ENCODE data around the gene CCR2.
A peak's percentile ranks its signal among the peaks of the same experiment; 100 is the strongest.
"Not testable (repeated sequence)": the region's sequence is repeated elsewhere in the genome, so short reads cannot be mapped to it uniquely, and the experiment has no call there.

Gene CCR2

DNA sequence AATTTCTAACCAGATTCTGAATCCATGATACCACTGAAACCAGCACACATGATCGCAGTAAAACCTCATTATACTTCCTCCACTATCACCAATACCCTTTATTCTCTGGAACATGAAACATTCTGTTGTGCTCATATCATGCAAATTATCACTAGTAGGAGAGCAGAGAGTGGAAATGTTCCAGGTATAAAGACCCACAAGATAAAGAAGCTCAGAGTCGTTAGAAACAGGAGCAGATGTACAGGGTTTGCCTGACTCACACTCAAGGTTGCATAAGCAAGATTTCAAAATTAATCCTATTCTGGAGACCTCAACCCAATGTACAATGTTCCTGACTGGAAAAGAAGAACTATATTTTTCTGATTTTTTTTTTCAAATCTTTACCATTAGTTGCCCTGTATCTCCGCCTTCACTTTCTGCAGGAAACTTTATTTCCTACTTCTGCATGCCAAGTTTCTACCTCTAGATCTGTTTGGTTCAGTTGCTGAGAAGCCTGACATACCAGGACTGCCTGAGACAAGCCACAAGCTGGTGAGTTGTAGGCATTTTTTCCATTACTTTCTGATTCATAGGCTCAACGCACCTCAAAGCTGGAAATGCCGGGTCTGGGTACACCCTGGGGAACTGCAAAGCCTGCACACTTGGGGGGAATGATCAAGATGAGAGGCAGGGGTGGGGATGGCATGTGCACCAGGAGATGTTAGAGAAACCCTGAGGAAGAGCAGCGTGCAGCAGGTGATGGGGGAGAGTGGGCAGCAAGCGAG is at the start of gene CCR2:
Gene CCR2, plus strand, starts transcription at position 465 of the 764 bp plus-strand sequence. CDS start 3,417 bp downstream, outside the sequence.
- DNase-seq (ENCODE audit: insufficient read length, low spot score) = no peak
- FAIRE-seq = peak; percentile 83

DNA sequence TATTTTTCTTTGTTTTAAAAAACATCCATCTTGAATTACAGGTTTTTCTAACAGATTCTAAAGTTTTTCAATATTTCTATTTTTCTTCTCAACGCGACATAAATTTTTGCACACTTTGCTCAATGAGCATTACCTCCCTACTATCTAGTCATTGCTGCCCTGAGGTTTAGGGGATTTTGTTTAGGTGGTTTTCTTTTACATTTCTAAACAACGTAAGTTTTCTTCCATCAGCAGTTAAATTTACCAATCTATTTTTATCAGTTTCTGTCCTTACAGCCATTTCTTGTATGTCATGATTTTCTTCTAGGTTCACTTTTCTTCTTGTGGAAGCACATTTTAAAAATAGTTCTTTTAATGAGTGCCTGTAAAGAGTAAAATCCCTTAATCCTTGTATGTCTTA is 49.2 kb upstream of the CCR2 start:
- DNase-seq (ENCODE audit: insufficient read length, low spot score) (no peak), FAIRE-seq (no peak)

DNA sequence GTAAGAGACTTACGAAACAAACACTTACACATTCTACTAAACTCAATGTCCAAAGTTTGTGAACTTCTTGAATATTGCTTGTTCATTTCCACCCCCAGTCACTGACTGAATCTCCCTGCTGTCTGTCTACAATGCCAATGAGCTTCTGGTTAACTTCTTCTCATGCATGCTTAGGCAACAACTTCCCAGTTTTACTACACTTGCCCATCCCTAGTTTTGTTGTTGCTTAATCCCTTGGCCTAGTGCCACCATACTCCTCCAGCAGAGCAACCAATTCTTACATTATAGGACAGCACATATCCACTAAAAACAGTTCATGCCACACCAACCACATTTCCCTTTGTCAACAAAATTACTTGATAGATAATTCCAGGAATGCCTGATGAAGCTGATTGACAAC is 40.9 kb upstream of the CCR2 start:
- FAIRE-seq (no peak), DNase-seq (ENCODE audit: insufficient read length, low spot score) (no peak)

DNA sequence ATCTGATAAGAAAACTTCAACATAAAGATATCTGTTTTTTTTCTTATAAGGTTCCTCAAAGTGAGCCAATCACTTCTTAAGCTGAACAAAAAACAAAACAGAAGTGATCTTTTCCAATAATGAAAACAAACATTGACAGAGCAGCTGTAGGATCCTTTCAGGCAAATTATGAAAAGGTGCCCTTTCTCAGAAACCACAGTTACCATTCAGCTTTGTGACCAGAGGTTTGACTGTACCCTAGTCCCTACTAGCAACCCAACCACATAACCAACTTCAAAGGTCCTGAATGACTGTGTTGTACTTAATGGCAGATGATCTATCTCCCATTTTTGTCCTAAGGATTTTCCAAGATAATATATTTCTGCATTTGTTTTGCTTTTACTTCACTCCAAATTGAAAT is 39.4 kb upstream of the CCR2 start:
- DNase-seq (ENCODE audit: insufficient read length, low spot score) = peak; percentile 31
- peak; percentile 44 for FAIRE-seq

GRCh38 chr3:46316206-46316605 is 37.7 kb upstream of the CCR2 start:
- FAIRE-seq = no peak
- DNase-seq (ENCODE audit: insufficient read length, low spot score) = no peak

GRCh38 chr3:46318207-46318927 is 35.5 kb upstream of the CCR2 start:
- FAIRE-seq (no peak), DNase-seq (ENCODE audit: insufficient read length, low spot score) (no peak)

- peak; percentile 96 for FAIRE-seq
Observed at GRCh38 chr3:46321461-46322104, 32.3 kb upstream of the CCR2 start.

GRCh38 chr3:46324036-46324435 is 29.9 kb upstream of the CCR2 start:
- no peak for DNase-seq (ENCODE audit: insufficient read length, low spot score)

More at GRCh38 chr3:46321461-46322104, 32.3 kb upstream of the CCR2 start:
- DNase-seq (ENCODE audit: insufficient read length, low spot score) = no peak

GRCh38 chr3:46325645-46326300 is 28.1 kb upstream of the CCR2 start:
- no peak for FAIRE-seq

More at GRCh38 chr3:46324036-46324435, 29.9 kb upstream of the CCR2 start:
- FAIRE-seq = peak; percentile 47

DNA sequence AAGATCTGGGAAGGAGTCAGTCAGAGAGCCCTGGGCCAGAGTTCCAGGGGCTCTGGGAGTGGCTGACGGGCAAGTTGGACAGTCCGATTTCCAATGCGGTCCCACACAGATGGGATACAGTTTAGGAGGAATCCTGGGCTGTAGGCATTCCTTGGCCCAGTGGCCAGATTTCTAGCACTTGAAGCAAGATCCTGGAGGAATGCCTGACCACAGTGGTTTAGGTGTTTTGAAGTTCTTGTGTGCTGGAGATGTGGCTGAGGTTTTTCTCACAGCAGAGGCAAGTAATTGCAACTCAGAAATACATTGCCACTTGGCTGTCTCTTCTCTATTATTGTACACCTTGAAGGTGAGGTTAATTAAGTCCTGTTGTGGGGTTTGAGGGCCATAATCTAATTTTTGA is 23.2 kb upstream of the CCR2 start:
- DNase-seq (ENCODE audit: insufficient read length, low spot score); FAIRE-seq: not testable (repeated sequence)

More at GRCh38 chr3:46325645-46326300, 28.1 kb upstream of the CCR2 start:
- no peak for DNase-seq (ENCODE audit: insufficient read length, low spot score)

- FAIRE-seq (no peak), DNase-seq (ENCODE audit: insufficient read length, low spot score) (no peak)
Observed at GRCh38 chr3:46334741-46335478, 19.0 kb upstream of the CCR2 start.

- DNase-seq (ENCODE audit: insufficient read length, low spot score) = no peak
Observed at GRCh38 chr3:46335541-46335940, 18.4 kb upstream of the CCR2 start.

DNA sequence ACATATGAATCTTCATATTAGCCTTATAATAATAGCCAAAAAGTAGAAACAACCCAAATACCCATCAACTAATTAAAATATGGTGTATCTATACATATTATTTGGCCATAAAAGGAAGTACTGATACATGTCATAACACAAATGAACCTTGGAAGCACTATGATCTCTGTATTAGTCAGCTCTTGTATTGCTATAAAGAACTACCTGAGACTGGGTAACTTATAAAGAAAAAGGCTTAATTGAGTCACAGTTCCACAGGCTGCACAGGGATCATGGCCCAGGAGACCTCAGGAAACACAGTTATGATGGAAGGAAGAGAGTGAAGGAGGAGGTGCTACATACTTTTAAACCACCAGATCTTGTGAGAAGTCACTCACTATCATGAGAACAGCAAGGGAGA is 16.0 kb upstream of the CCR2 start:
- DNase-seq (ENCODE audit: insufficient read length, low spot score) = no peak
- FAIRE-seq = no peak

More at GRCh38 chr3:46335541-46335940, 18.4 kb upstream of the CCR2 start:
- no peak for FAIRE-seq

DNA sequence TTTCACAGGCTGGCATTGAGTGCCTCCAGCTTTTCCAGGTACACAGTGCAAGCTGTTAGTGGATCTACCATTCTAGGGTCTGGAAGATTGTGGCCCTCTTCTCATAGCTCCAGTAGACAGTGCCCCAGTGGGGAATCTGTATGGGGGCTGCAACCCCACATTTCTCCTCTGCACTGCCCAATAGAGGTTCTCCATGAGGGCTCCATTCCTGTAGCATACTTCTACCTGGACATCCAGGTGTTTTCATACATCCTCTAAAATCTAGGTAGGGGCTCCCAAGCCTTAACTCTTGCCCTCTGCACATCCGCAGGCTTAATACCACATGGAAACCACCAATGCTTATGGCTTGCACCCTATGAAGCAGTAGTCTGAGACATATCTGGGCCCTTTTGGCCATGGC is 15.1 kb upstream of the CCR2 start:
- FAIRE-seq (no peak), DNase-seq (ENCODE audit: insufficient read length, low spot score) (no peak)

DNA sequence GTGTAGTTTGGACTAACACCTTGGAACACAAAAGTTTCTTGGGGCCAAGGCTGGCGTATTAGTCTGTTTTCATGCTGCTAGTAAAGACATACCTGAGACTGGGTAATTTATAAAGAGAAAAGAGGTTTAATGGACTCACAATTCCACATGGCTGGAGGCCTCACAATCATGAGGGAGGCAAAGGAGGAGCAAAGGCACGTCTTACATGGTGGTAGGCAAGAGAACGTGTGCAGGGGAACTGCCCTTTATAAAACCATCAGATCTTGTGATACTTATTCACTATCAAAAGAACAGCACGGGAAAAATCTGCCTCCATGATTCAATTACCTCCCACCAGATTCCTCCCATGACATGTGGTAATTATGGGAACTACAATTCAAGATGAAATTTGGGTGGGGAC is 9.4 kb upstream of the CCR2 start:
- DNase-seq (ENCODE audit: insufficient read length, low spot score) (no peak), FAIRE-seq (no peak)

- FAIRE-seq = no peak
- no peak for DNase-seq (ENCODE audit: insufficient read length, low spot score)
Observed at GRCh38 chr3:46348823-46349482, 5.0 kb upstream of the CCR2 start.

- DNase-seq (ENCODE audit: insufficient read length, low spot score) (peak; percentile 41), FAIRE-seq (peak; percentile 94)
Observed at GRCh38 chr3:46349484-46350261, 4.2 kb upstream of the CCR2 start.

DNA sequence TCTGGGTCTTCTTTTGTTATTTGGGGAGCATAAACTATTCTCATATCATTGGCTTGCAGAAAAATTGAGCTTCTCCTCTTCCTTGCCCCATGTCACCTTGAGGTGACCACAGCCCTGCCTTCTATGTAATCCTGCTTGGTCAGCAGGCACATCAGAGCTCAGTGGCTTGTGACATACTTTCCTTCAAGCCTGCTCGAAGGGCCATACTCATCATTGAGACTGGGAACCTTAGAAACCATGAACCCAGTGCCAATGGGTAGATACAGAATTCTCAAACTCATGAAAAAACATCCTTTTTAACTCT is 3.7 kb upstream of the CCR2 start:
- FAIRE-seq = no peak
- no peak for DNase-seq (ENCODE audit: insufficient read length, low spot score)

- DNase-seq (ENCODE audit: insufficient read length, low spot score) (no peak), FAIRE-seq (no peak)
Observed at GRCh38 chr3:46351646-46352045, 2.3 kb upstream of the CCR2 start.

Measured in GM19239 (cell line).